NB4 (cell line): ENCODE measurements around the gene SEMA4C.

Experiments
- CTCF ChIP-seq: IDR thresholded peaks from one replicate; pipeline ENCODE4 v1.5.1; 2012; ENCODE audit warnings: low read depth, low read length
- POLR2A ChIP-seq: IDR thresholded peaks from 2 replicates; pipeline ENCODE4 v1.6.1; 2011; ENCODE audit warnings: mild to moderate bottlenecking; ENCODE audit not compliant: insufficient read length; ENCODE audit errors: extremely low read depth

GRCh38 chr2:96893289-96894150 is 23.6 kb upstream of the SEMA4C start:
- TF ChIP-seq CTCF (no peak), POLR2A (no peak)
